Limb (tissue), 2 donors: ENCODE results near the gene MAMSTR.
A peak's percentile ranks its signal among the peaks of the same experiment; 100 is the strongest.

Experiments
- DNase-seq, 2 donors: peaks; one replicate each; pipeline ENCODE4 v3.0.0-alpha.2; 2016; ENCODE audit errors: extremely low spot score in 2 of 2

The MAMSTR gene

DNA sequence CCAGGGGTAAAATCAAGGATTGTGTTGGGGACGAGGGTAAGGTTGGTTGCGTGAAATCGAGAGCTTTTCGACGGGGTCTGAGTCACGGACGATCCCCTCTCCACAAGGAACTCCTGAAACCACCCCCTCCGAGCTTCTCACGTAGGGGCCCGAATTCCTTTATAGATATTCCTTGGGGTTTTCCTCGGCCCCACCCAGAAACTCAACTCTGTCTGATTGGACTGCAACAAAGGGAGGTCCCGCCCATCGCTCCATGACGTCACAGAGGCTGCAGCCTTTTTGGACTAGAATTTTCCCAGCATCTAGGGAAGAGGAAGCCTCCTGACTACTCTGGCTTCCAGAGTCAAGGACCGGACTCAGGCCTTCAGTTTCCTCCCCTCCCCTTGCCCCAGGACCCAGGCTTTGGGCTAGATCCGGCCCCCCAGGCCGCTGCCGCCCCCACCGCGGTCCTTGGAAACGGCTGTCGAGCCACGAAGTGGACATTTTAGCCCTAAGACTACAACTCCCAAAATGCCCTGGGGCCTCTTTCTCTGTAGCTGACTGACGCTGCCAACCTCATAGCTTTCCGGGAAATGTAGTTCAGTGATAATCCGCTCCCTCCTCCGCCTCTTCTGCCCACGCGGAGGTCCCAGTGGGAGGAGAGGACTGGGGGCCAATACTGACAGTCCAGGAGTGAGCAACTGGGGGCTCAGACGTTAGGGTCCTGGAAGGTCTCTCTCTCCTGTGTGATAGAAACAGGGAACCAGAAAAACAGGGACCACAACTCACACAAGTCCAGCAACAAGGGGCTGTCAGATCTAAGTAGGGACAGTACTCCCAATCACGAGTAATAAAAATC is 27.4 kb upstream of the MAMSTR start, which contains the start of gene IZUMO1:
TSS of gene IZUMO1 (minus strand) at position 172 of the 838 bp plus-strand sequence. CDS start 1,050 bp downstream, outside the sequence.
- DNase-seq = peak; percentile 85 to 90

DNA sequence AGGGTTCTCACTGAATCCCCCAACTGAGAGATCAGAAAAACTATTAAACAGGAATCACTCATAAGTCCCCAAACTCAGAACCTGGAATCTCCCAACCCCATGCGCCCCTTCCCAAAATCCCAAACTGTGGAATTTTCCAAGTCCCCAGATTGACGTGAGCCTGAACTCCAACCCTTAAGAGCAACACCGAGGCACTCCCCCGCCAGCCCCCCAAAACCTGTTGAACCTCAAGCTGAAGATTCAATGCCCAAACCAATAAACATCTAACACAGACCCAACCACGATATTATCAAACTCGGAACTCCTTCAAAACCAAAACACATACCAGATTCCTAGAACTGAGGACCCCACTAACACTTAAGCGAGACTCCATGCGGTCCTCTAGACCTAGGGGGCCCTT is 26.6 kb upstream of the MAMSTR start:
- DNase-seq = no peak

DNA sequence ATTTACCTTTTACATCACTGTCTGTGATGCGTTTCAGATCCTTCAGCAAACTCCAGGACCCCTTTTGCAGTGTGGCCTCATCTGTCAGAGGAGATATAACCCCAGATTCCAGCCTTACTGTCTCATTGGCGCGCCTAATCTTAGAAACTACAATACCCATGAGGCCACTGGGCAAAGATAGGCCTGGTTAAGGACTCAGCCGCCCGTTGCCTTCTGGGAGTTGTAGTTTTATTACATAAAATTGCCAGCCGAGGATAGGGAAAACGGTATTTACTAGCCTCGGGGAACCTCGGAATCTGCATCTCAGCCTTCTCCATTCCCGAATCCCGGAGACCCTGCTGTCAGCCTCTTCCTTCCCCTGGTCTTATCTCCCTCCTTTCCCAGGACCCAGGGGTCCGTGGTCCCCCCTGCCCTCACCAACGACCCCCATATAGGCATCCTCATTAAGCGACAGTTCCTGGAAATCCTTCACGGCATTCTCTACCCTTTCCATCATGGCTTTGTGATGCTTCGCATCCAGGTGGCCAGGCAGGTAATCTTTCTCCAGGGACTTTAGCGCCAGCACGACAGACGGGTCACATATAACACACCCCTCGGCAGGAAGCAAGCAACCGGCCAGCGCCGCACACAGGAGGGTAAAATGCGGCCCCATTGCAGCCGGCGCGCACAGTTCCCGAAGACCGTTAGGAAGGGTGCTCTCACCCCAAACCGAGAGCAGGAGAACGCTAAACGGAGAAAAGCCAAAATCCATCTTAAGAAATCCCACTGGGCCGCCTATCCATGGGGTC is 25.9 kb upstream of the MAMSTR start:
- peak; percentile 64 to 72 for DNase-seq

DNA sequence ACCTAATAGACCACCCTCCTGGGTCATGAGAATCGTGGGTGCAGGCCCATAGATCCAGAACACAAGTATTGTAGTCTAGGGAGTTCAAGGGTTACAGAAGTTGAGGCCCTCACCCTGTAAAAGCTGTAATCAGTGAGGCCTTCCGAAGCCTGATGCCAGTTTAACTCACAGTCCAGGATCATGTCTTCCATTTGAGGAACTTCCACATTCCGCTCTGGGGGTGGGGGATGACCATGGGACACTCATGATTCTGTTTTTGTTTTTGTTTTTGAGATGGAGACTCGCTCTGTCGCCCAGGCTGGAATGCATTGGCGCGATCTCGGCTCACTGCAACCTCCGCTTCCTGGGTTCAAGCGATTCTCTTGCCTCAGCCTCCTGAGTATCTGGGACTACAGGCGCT is 22.6 kb upstream of the MAMSTR start:
- DNase-seq = no peak

DNA sequence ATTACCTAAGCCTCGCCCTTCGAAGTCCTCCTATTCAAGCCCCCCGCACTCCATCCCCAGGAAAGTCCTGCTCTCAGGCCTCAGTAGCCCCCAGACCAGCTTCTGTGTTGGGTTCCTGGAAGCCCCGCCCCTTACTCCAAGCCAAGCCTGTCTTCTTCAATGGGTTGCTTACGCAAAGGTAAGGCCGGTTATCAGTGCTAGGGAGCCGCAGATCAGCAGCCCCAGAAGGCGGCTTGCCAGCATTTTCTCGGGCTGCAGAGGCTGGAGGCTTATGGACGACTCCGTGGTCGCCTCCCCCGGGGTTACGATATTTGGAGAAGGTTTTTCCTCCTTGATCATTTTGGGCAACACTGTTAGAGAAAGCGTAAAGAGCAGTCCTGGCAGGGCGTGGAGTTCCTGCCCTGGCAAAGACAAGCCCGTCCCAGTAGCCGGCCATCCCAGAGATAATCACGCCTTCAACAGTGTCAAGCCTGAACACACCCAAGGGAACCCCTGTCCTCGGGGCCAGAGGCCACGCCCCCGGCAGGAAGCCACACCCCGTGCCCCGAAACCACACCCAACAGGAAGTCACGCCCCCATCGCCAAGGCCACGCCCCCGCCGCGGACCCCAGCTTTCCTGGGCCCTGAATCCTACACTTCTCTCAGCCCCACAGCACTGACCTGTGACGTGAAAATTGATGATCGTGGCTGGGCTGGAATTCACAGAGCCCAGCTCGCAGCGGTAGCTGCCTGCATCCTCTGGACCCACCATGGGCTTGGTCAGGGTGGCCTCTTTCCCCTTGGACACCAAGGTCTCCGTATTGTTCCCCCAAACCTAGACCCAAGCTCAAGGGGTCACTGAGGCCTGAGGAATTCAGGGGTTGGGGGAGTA is 21.8 kb upstream of the MAMSTR start:
- peak in 1 of 2 donors; percentile 61 for DNase-seq

DNA sequence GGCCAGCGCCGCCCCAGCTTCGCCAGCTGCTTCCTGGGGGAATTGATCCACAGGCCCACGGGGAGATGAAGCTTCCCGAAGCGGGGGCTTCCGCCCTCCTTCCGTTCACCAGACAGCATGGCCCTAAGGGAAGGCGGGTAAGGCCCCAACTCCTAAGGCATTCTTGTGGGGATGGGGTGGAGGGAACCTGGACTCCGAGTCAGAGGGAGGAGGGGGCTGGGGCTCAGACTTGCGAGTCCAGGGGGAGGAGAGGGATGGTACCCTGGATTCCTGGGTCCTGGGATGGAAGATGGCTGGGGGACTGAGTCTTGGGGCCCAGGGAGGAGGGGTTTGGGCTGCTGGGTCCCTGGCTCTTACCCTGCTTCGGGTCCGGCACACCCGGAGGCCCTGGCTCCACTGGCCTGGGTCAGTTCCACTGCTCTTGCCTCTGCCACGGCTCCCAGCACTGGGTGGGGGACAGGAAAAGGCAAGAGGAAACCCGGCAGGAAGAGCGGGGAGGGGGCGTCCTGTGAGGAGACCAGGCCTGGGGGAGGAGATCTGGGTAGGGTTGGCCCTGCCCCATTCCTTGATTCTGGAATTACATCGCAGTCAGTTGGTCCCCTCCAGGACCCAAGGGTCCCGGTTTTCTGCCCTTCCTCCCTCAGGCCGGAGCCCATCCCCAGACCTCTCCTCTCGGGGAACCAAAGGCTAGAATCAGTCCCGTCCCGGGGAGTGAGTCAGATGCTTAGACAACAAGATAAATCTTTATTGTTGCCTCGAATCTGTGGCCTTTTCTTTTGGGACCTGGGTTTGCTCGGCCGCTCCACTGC is 20.8 kb upstream of the MAMSTR start, which contains the start of gene RASIP1:
TSS of gene RASIP1 (minus strand) at position 447 of the 809 bp plus-strand sequence. CDS start at position 119, 328 bp downstream.
- no peak for DNase-seq

DNA sequence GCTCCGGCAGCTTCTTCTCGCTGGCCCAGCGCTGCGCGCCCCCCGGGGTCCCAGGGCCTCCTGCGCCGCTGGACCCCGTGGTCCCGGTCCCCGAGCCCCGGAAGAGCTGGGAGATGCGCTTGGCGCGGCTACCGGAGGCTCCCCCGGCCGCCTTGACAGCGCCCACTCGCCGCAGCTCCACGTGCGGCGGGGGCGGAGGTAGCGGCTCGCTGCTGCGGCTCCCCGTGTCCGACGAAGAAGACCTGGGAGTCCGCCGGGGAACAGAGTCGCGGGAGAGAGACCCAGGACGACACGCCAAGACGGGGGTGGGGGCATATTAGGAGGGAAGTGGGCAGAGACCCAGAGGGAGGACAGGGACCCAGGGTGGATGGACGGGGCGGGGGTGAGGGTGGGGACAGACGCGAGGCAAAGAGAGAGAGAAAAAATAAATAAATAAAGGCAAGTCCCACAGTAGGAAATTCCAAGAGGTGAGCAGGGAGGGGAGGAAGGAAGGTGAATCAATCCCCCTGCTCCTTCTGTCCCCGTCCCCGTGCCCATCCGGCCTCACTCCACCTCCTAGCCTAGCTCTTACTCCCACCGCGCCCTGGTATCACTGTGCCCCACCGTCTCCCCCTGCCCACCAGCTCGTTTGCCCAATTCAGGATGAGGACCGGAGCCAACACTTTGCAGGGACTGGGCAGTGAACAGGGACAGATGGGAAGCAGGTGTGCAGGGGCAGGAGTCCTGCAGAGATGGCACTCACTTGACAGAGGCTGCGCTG is 20.1 kb upstream of the MAMSTR start:
- peak in 1 of 2 donors; percentile 50 for DNase-seq

DNA sequence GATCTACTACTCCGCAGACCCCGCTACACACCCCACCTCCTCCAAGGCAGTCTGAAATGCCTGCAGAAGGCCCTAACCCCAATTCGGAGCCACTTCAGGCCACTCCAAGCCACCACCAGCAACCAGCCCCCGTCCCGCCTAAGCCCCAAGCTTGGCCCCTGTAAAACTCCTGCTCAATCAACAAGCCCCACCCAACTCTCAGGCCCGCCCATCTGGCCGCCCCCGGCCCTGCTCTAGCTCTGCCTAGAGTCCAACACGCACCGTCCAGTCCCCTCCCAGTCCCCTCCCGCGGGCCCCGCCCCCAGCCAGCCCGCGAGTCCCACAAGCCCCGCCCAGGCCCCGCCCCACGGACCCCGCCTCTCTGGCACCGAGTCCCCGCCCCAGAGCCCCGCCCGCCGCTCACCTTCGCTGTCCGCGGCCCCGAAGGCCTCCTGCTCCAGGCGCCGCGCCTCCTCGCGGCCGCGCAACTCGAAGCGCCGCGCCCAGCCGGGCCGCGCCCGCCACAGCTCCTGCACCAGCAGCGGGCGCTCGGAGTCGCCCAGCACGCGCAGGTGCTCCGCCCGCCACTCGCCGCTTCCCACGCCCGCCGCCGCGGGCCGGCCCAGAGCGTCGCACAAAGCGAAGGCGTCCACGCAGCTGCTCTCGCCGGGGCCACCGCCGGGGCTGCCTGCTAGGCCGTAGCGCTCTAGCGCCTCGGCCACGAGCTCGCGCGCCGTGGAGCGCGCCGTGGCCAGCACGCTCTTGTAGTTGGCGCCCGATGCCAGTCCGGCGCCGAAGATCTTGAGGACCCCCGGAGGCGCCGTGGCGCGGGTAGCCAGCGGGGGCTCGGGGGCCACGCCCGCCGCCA is 19.3 kb upstream of the MAMSTR start:
- peak; percentile 91 to 98 for DNase-seq

DNA sequence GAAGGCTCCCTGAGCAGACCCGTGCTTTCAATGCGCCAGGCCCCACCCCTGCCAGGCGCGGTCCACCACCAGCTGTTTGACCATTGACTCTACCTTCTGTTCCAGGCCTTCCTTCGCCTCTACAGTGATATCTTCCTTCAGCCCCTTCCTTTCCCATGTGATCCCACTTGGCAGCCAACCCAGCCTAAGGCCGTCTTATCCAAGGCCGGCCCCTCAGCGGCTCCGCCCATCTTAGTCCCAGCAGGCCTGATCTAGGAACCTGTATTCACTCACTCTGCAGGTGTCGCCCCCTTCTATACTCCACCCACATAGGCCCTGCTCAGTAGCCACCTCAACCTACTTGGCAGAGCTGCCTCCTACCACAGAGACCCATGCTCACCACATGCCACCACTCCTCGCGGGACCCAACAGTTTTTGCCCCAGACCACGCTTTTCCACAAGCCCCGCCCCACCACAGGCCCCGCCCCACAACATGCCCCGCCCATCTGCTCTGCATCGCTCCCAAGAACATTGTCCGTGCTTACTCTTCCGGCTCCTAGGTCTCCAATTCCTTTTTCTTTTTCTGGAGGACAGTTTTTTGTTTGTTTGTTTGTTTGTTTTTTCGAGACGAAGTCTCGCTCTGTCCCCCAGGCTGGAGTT is 18.0 kb upstream of the MAMSTR start:
- no peak for DNase-seq

DNA sequence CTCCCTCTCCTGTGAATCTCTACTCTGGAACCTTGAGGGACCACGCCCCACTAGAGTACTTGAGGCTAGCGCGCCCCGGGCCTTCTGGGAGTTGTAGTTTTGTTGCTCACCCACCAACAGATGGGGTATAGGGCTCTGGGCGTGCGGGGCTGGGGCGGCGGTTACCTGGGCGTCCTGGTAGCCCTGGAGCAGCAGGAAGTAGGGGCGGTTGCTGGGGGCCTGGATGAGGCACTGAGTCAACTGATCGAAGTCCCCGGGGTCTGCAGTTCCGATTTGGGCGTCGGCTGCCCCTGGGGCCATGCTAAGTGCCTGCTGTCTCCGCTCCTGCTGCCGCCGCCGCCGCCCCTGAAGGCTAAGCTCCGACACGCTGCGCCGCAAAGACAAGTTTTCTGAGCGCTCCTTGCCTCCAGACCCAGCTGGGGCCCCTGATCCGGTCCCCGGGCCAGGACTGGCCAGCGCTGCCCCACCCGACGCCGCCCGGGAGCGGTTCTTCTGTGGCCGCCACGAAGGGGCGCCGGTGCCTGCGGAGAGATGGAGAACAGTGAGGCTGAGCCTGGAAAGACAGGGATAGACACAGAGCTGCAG is 15.6 kb upstream of the MAMSTR start:
- DNase-seq = peak in 1 of 2 donors; percentile 60

DNA sequence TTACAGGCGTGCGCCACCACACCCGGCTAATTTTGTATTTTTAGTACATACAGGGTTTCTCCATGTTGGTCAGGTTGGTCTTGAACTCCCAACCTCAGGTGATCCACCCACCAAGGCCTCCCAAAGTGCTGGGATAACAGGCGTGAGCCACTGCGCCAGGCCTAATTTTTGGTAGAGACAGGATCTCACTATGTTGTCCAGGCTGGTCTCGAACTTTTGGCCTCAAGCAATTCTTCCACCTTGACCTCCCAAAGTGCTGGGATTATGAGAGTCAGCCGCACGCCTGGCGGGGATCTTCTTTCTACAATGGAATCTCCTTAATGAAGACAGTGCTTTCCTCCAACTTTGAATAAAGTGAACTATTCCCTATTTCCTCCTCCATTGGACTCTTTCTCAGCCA is 15.1 kb upstream of the MAMSTR start:
- DNase-seq = no peak

DNA sequence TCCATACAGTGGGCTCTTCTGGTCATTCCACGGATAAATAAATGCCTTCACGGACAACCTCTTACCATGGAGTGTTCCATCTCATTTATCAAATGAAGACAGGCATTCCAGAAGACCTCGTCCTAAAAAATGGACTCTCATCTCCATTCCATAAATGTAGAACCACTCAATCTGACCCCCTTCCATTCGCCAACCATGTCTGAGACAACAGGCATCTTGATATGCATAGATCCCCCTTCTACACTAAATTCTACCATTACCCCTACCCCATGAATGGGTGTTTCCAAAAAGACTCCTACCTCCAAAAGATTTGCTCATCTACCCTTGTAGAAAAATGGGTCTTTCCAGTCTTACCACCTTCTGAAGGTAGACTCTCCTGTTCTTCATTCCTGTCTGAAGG is 11.9 kb upstream of the MAMSTR start:
- no peak for DNase-seq

DNA sequence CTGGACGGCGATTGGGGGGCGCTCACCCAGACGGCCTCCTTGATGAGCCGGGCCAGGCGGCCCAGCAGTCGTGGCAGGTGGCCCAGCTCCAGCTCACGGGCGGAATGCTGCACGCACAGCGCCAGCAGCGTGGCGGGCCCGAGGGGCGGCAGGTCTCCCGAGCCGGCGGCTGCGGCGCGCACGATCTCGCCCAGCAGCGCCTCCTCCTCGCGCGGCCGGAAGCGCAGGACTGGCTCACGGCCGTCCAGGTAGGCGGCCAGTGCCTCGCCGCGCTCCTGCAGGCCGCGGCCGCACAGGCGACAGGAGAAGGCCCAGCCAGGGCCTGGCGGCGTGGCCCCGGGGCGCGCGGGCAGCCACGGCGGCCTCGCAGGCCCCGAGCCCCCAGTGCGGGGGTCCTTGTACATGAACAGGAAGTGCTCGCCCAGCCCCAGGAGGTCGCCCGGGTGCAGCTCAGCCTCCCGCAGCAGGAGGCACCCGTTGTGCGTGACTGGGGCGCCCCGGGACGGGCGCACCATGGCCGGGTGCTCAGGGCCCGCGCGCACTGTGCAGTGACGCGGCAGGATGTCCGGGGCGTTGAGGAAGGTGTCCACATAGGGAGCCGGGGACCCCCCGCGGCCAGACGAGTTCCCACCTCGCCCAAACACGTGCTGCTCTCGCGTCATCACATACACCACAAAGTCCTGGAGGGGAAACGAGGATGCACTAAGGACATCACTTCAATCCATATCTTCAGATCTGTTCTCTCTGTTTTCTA is 9.6 kb upstream of the MAMSTR start:
- no peak for DNase-seq

DNA sequence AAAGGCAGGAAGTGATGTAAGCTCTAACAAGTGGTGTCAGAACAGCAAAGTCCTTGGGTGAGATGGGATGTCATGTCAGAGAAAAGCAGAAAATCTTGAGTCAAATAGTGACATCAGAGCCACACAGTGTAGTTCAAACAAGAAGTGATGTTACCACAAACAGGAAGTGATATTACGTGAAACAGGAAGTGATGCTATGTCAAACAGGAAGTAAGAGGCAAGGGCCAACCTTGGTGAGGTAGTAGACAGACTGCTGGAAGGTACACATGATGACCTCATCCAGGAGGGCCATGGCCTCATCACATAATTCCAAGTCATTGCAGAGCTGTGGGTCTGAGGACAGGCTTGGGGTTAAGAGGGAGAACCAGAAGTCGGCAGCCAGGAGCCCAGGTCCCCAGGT is 7.0 kb upstream of the MAMSTR start:
- no peak for DNase-seq

DNA sequence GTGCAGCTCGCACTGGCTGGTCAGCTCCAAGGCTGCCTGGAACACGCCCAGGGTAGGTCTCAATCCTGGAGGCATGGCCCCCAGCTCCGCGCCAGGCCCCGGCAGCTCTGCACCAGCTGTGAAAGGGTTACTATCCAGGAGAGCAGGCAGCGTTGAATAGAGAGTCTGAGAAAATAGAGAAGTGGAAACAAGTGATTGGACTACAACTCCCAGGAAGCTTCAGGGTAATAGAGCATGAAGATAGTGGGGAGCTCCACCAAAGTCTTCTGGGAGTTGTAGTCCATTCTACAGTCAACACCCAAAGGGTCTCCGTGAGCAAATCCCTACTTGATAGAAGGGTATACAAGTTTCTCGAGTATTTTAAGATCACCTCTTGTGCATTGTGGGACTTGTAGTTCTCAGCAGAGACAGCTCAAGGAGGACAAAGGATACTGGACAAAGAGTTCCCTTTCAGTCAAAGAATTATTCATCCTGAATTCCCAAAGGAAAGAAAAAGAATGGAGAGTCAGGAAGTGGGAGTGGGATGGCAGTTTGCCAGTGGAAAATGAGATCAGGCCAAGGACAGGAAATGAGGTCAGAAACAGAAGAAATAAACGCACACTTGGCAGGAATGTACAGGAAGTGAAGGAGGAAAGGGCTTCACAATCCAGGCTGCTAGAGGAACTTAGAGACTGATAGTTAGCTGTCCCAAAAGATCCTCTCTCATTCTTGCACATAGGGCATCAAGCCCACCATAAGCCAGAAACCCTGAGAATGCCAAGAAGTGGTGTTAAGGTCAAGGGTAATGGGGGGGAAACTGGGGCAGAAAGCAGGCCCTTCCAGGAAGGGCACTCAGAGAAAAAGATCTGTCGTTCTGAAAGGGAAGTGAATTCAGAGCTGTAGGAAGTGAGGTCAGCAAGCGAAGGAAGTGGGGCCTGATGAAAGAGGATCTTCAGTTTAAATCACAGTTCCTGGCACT is 5.5 kb upstream of the MAMSTR start:
- DNase-seq = peak; percentile 82 to 86

DNA sequence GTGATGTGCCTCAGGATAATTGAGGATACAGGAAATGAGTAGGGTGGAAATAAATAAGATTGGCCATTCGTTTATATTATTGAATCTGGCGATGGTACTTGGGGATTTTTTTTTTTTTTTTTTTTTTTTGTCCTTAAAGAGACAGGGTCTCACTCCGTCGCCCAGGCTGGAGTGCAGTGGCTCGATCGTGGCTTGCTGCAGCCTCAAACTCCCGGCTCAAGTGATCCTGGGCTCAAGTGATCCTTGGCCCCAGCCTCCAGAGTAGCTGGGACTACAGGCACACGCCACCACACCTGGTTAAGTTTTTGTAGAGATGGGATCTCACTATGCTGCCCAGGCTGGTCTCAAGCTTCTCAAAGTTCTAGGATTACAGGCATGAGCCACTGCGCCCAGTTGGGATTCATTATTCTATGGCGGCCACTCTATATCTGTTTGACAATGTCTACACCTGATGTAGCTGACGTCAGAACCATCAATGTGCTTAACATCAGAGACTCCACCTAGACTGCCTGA is 2.7 kb upstream of the MAMSTR start:
- DNase-seq = no peak
